ENCODE results near the gene RNASE11. TPM values are rescaled to one million over a fixed set of nuclear protein-coding genes. Genes with fewer than 3 reads are reported as not detected.

RNASE11 gene
- total and polyA plus RNA-seq, 9 of the 15 experiments (the other 6 are each of a cell fraction or from before 2014, with no cell fraction given) = 0.16 to 0.29 (median 0.22) TPM; not detected in 6

DNA sequence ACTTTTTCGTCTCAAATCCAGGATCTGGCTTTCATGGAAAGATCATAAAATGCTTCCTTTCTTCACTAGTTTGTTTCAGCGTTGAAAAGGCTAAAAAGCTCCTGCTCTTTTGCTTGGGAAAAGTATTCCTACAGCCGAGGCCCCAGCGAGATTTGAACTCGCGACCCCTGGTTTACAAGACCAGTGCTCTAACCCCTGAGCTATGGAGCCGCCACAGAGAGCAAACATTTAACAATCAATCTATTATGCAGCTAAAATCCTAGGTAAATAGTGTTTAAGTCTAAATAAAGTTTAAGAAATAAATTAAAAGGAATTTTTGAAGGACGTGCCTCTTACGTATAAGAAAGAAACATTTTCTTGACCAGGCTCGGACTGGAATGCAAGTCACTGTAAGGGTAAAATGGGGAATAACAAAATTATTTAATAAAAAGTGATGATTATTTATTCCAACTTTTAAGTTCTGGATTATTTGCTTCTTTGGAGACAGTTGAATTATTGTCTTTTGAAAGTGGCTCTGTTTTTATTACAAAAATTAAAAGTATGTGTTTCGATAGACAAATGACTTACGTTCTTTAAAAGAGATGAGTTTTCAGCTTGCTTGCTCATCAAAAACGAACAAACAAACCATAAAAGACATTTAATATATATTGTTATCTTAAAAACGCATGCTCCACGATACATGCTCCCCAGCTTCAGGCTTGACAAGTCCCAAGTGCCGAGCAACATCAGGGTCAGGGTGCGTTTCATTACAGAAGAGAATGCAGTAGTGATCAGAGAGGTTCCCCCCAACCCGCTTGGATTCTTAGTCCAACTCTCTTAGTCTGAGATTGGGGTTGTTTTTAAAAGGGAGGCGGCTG lies 43.5 kb upstream of the RNASE11 start (continued):
- TF ChIP-seq, protein P1, sequence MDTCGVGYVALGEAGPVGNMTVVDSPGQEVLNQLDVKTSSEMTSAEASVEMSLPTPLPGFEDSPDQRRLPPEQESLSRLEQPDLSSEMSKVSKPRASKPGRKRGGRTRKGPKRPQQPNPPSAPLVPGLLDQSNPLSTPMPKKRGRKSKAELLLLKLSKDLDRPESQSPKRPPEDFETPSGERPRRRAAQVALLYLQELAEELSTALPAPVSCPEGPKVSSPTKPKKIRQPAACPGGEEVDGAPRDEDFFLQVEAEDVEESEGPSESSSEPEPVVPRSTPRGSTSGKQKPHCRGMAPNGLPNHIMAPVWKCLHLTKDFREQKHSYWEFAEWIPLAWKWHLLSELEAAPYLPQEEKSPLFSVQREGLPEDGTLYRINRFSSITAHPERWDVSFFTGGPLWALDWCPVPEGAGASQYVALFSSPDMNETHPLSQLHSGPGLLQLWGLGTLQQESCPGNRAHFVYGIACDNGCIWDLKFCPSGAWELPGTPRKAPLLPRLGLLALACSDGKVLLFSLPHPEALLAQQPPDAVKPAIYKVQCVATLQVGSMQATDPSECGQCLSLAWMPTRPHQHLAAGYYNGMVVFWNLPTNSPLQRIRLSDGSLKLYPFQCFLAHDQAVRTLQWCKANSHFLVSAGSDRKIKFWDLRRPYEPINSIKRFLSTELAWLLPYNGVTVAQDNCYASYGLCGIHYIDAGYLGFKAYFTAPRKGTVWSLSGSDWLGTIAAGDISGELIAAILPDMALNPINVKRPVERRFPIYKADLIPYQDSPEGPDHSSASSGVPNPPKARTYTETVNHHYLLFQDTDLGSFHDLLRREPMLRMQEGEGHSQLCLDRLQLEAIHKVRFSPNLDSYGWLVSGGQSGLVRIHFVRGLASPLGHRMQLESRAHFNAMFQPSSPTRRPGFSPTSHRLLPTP (IDR thresholded peaks at IDR 0.05; ENCODE audit: borderline replicate concordance, extremely low read depth, insufficient read length) = peak; percentile 74

DNA sequence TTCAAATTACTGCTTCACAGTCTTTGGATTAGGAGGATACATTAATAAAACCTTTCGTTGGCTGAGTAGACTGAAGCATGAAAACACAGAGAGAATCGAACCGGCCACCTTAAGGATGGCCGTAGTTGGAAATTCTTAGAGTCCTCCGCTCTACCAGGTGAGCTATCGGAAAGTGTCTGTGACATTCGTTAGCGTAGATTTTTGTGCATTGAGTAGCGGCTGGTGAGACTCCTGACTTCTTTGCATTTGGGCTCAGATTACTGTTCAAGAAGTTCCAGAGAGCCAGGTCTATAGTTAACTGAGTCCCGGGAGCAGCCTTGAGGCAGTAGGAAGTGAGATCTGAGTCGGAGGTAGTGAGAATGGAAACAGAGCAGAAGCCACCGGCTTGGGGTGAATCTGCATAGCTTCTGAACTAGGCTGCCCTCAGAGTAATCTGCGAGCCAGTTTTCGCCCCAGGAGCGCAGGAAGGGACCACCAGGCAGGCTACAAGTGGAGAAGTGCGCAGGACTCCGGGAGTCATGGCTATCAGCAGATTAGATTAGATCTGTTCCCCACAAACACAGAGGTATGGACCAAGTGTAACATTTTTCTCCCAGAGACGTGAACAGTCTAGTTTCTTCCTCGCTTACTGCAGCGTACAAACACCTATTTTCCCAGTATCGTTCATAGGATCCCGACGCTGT lies 42.7 kb upstream of the RNASE11 start:
- no TSS peak for BruUV-seq (replicated peaks)
- H3K4me3 ChIP-seq = peak overlapping the region; percentile 44
- TF ChIP-seq TAF9B (IDR thresholded peaks at IDR 0.05; ENCODE audit: partially characterized antibody) (no peak), BDP1 (IDR thresholded peaks at IDR 0.05; ENCODE audit: insufficient read depth, insufficient read length) (peak; percentile 34), SRSF3 (IDR thresholded peaks at IDR 0.05; ENCODE audit: insufficient read depth, low read length) (no peak), CTBP1 (IDR thresholded peaks at IDR 0.05; ENCODE audit: borderline replicate concordance) (0 out of 2 replicates have a peak, but pooled peaks have one; percentile 11), KDM5B (IDR thresholded peaks at IDR 0.05; ENCODE audit: insufficient replicate concordance, low read depth, low read length) (peak; percentile 16), MECOM (CRISPR knock-in tag; IDR thresholded peaks at IDR 0.05) (no peak), TBP (optimal IDR thresholded peaks at IDR 0.05; ENCODE audit: low read depth, low read length) (peak; percentile 99), FOXP1 (CRISPR knock-in tag; IDR thresholded peaks at IDR 0.05) (no peak), ZFP1 (CRISPR knock-in tag; IDR thresholded peaks at IDR 0.05) (no peak), POLR3A (IDR thresholded peaks at IDR 0.05; ENCODE audit: borderline replicate concordance, extremely low read depth, insufficient read depth, insufficient read length) (peak; percentile 79), NRF1 (conservative IDR thresholded peaks at IDR 0.05 in 1 of 2, IDR thresholded peaks at IDR 0.05 in 1 of 2) (peak in 1 of 2 experiments; percentile 53; a peak in 2 of 4 replicates)
- TF ChIP-seq, protein P2, sequence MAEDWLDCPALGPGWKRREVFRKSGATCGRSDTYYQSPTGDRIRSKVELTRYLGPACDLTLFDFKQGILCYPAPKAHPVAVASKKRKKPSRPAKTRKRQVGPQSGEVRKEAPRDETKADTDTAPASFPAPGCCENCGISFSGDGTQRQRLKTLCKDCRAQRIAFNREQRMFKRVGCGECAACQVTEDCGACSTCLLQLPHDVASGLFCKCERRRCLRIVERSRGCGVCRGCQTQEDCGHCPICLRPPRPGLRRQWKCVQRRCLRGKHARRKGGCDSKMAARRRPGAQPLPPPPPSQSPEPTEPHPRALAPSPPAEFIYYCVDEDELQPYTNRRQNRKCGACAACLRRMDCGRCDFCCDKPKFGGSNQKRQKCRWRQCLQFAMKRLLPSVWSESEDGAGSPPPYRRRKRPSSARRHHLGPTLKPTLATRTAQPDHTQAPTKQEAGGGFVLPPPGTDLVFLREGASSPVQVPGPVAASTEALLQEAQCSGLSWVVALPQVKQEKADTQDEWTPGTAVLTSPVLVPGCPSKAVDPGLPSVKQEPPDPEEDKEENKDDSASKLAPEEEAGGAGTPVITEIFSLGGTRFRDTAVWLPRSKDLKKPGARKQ (CRISPR knock-in tag; IDR thresholded peaks at IDR 0.05) = no peak

More for the DNA sequence above, 42.7 kb upstream of the RNASE11 start:
- Histone ChIP-seq H3K27me3 (ENCODE audit: control insufficient read depth in 2 of 2, insufficient read depth in 2 of 2, low read length in 2 of 2) (peaks cover 4 to 5% of the 10 kb centered on the region in 2 experiments; a peak in 2 of 5 replicates), H3K9me1 (ENCODE audit: control insufficient read depth, insufficient read depth, low read length) (no peaks in the 10 kb centered on the region), H3K79me2 (ENCODE audit: control insufficient read depth, insufficient read depth, low read length) (no peaks in the 10 kb centered on the region), H3K4me1 (replicated peaks in 1 of 2; ENCODE audit: control insufficient read depth in 2 of 2, insufficient read depth in 2 of 2, low read length in 2 of 2) (peaks cover 12 to 14% of the 10 kb centered on the region in 2 experiments; a peak in 4 of 5 replicates), H4K20me1 (replicated peaks; ENCODE audit: control insufficient read depth, insufficient read depth, low read length) (0 out of 2 replicates have a peak, but pooled peaks cover 14% of the 10 kb centered on the region), H3K27ac (ENCODE audit: extremely low read depth, low read depth, low read length) (no peak overlapping the region), H3K9ac (ENCODE audit: insufficient read depth in 1 of 2, low read depth in 2 of 2, low read length in 2 of 2) (peak overlapping the region in 1 of 2 experiments; percentile 90; a peak in 3 of 4 replicates), H3K36me3 (ENCODE audit: control insufficient read depth, insufficient read depth, low read length) (no peaks in the 10 kb centered on the region), H3K4me2 (ENCODE audit: insufficient read depth, low read length) (peak overlapping the region; percentile 81), H2AFZ (ENCODE audit: low read depth, low read length) (peak overlapping the region; percentile 25; the same call in 1 of the 2 replicates), H3K9me3 (replicated peaks; ENCODE audit: control insufficient read depth, insufficient read depth, low read depth, low read length) (no peaks in the 10 kb centered on the region)
- ChIA-PET POLR2A (interaction anchor here (0.6 to 2.4 kb wide), 4 partner anchors 8 to 58 kb away, joined by 3 to 6 read pairs (median 3); partner anchors contain the start of gene ANG), CTCF (ENCODE audit: low intra/inter-chr PET ratio) (interaction anchor here (1.1 kb wide), 1 partner anchor 21 kb away, joined by 3 read pairs; no protein-coding TSS in a partner anchor)
- DNase-seq (ENCODE audit: extremely low read depth in 1 of 4, low spot score in 3 of 4) (peak in 3 of 4 experiments; percentile 14 to 70 (median 21)), ATAC-seq (peak; percentile 13), FAIRE-seq (no peak)
- intact Hi-C loops (cut with micrococcal nuclease) (loop anchor here (1.0 kb wide), 1 partner anchor 17 kb away; no protein-coding TSS in a partner anchor), in situ Hi-C loops (cut with MboI) (loop anchor here (5.0 kb wide), 1 partner anchor 52 kb away; the partner anchor contains the start of gene RNASE4)
- WGBS (ENCODE audit: insufficient coverage, low coverage, missing lambda C conversion rate) = 0% methylated on average over 23 of the region's 23 CpGs

Measured in K562 (cell line).